HEK293 (cell line): Measurements from ENCODE around the gene DNHD1.

Experiments used
- CTCF ChIA-PET: fragments of 350-600 bp; formaldehyde crosslinking; extraction: SDS; loops from one replicate; lab custom pipeline; 2021; ENCODE audit warnings: antibody characterized with exemption; lab: Yijun Ruan, JAX
- POLR2A ChIA-PET: fragments of 300-600 bp; formaldehyde crosslinking; extraction: SDS; loops from one replicate; lab custom pipeline; 2020; ENCODE audit warnings: antibody characterized with exemption, inconsistent platforms; lab: Yijun Ruan, JAX
- H3K27ac ChIP-seq: fragments of 200-500 bp; sonication (Bioruptor generic); 2 replicates; pipeline ENCODE4 v1.5.1; 2014; ENCODE audit warnings: low read depth, low read length, control low read depth, inconsistent platforms; ENCODE audit errors: extremely low read depth
- H3K36me3 ChIP-seq, 2 experiments: fragments of 200-500 bp in 1 of 2; sonication (Bioruptor generic) in 1 of 2; 1 replicate in 1 of 2; 2 replicates in 1 of 2; pipeline ENCODE4 v1.5.1; 2014 to 2017; ENCODE audit warnings: inconsistent platforms in 2 of 2, low read length in 2 of 2; ENCODE audit not compliant: control insufficient read depth in 2 of 2, insufficient read depth in 1 of 2
- H3K4me1 ChIP-seq: fragments of 200-500 bp; sonication (Bioruptor generic); 2 replicates; pipeline ENCODE4 v1.5.1; 2014; ENCODE audit warnings: mild to moderate bottlenecking, low read length, inconsistent platforms; ENCODE audit not compliant: control insufficient read depth, insufficient read depth
- H3K4me3 ChIP-seq: 2 replicates; pipeline ENCODE4 v1.5.1; 2011; ENCODE audit warnings: low read depth, mild to moderate bottlenecking, control low read depth, low read length, moderate library complexity
- H3K9me3 ChIP-seq: fragments of 200-500 bp; sonication (Bioruptor generic); 2 replicates; pipeline ENCODE4 v1.5.1; 2014; ENCODE audit warnings: low read depth, low read length, inconsistent platforms; ENCODE audit not compliant: control insufficient read depth, insufficient read depth
- BCL11A ChIP-seq: fragments of 450-650 bp; formaldehyde crosslinking; IDR thresholded peaks from 2 replicates; pipeline ENCODE4 v1.5.1; 2016; ENCODE audit warnings: low read depth, missing biosample characterization, missing genetic modification characterization
- HOXC10 ChIP-seq: sonication (generic); formaldehyde crosslinking; IDR thresholded peaks from 2 replicates; pipeline ENCODE4 v1.8.1; 2023; ENCODE audit warnings: mild to moderate bottlenecking, missing genetic modification reagents
- KLF1 ChIP-seq: fragments of 450-650 bp; formaldehyde crosslinking; IDR thresholded peaks from 2 replicates; pipeline ENCODE4 v1.5.1; 2016; ENCODE audit warnings: missing biosample characterization, missing genetic modification characterization
- KLF10 ChIP-seq: fragments of 450-650 bp; IDR thresholded peaks from 2 replicates; pipeline ENCODE4 v1.5.1; 2018; ENCODE audit warnings: missing biosample characterization, mild to moderate bottlenecking, missing genetic modification characterization
- OSR2 ChIP-seq: fragments of 450-650 bp; formaldehyde crosslinking; IDR thresholded peaks from 2 replicates; pipeline ENCODE4 v1.5.1; 2016; ENCODE audit warnings: missing biosample characterization, missing genetic modification characterization
- RBAK ChIP-seq: fragments of 450-650 bp; formaldehyde crosslinking; IDR thresholded peaks from 2 replicates; pipeline ENCODE4 v1.5.1; 2016; ENCODE audit warnings: missing biosample characterization, missing genetic modification characterization
- SCRT2 ChIP-seq: fragments of 450-650 bp; formaldehyde crosslinking; IDR thresholded peaks from 2 replicates; pipeline ENCODE4 v1.5.1; 2016; ENCODE audit warnings: missing biosample characterization, missing genetic modification characterization
- YY1 ChIP-seq: fragments of 450-650 bp; formaldehyde crosslinking; IDR thresholded peaks from 2 replicates; pipeline ENCODE4 v1.5.1; 2018; ENCODE audit warnings: missing biosample characterization, missing genetic modification characterization
- YY2 ChIP-seq: fragments of 450-650 bp; formaldehyde crosslinking; IDR thresholded peaks from 2 replicates; pipeline ENCODE4 v1.5.1; 2016; ENCODE audit warnings: missing biosample characterization, missing genetic modification characterization
- ZBTB20 ChIP-seq: fragments of 450-650 bp; formaldehyde crosslinking; IDR thresholded peaks from 2 replicates; pipeline ENCODE4 v1.5.1; 2016; ENCODE audit warnings: missing biosample characterization, missing genetic modification characterization
- ZFP3 ChIP-seq: fragments of 450-650 bp; formaldehyde crosslinking; IDR thresholded peaks from 2 replicates; pipeline ENCODE4 v1.5.1; 2016; ENCODE audit warnings: low read depth, missing biosample characterization, missing genetic modification characterization
- ZFP37 ChIP-seq: fragments of 450-650 bp; formaldehyde crosslinking; IDR thresholded peaks from 2 replicates; pipeline ENCODE4 v1.5.1; 2016; ENCODE audit warnings: missing biosample characterization, missing genetic modification characterization
- ZNF114 ChIP-seq: fragments of 450-650 bp; formaldehyde crosslinking; IDR thresholded peaks from 2 replicates; pipeline ENCODE4 v1.5.0; 2017; ENCODE audit warnings: missing biosample characterization, missing genetic modification characterization
- ZNF132 ChIP-seq: fragments of 450-650 bp; formaldehyde crosslinking; IDR thresholded peaks from 2 replicates; pipeline ENCODE4 v1.5.1; 2017; ENCODE audit warnings: missing biosample characterization, missing genetic modification characterization, borderline replicate concordance
- ZNF133 ChIP-seq: fragments of 450-650 bp; formaldehyde crosslinking; IDR thresholded peaks from 2 replicates; pipeline ENCODE4 v1.5.1; 2016; ENCODE audit warnings: missing biosample characterization, missing genetic modification characterization
- ZNF18 ChIP-seq: fragments of 450-650 bp; formaldehyde crosslinking; IDR thresholded peaks from 2 replicates; pipeline ENCODE4 v1.5.1; 2016; ENCODE audit warnings: missing biosample characterization, missing genetic modification characterization
- ZNF19 ChIP-seq: fragments of 450-650 bp; formaldehyde crosslinking; IDR thresholded peaks from 2 replicates; pipeline ENCODE4; 2016; ENCODE audit warnings: missing biosample characterization, missing genetic modification characterization, low read depth
- ZNF350 ChIP-seq: fragments of 450-650 bp; formaldehyde crosslinking; IDR thresholded peaks from 2 replicates; pipeline ENCODE4 v1.5.0; 2017; ENCODE audit warnings: missing biosample characterization, mild to moderate bottlenecking, missing genetic modification characterization
- ZNF449 ChIP-seq: fragments of 450-650 bp; formaldehyde crosslinking; IDR thresholded peaks from 2 replicates; pipeline ENCODE4 v1.5.1; 2017; ENCODE audit warnings: missing biosample characterization, mild to moderate bottlenecking, missing genetic modification characterization, moderate library complexity
- ZNF510 ChIP-seq: fragments of 450-650 bp; formaldehyde crosslinking; IDR thresholded peaks from 2 replicates; pipeline ENCODE4 v1.5.1; 2018; ENCODE audit warnings: mild to moderate bottlenecking, missing genetic modification characterization, missing biosample characterization; ENCODE audit not compliant: insufficient replicate concordance
- ZNF544 ChIP-seq: fragments of 450-650 bp; formaldehyde crosslinking; IDR thresholded peaks from 2 replicates; pipeline ENCODE4 v1.5.0; 2017; ENCODE audit warnings: missing biosample characterization, missing genetic modification characterization
- ZNF621 ChIP-seq: fragments of 450-650 bp; formaldehyde crosslinking; IDR thresholded peaks from 2 replicates; pipeline ENCODE4 v1.5.1; 2017; ENCODE audit warnings: missing biosample characterization, missing genetic modification characterization
- ZNF639 ChIP-seq: fragments of 450-650 bp; formaldehyde crosslinking; IDR thresholded peaks from 2 replicates; pipeline ENCODE4 v1.5.1; 2016; ENCODE audit warnings: missing biosample characterization, missing genetic modification characterization
- ZNF664 ChIP-seq: fragments of 450-650 bp; formaldehyde crosslinking; IDR thresholded peaks from 2 replicates; pipeline ENCODE4 v1.5.1; 2016; ENCODE audit warnings: missing biosample characterization, missing genetic modification characterization
- ZNF670 ChIP-seq: fragments of 450-650 bp; formaldehyde crosslinking; IDR thresholded peaks from 2 replicates; pipeline ENCODE4 v1.5.1; 2016; ENCODE audit warnings: missing biosample characterization, missing genetic modification characterization, low read depth
- ZNF677 ChIP-seq: fragments of 450-650 bp; IDR thresholded peaks from 2 replicates; pipeline ENCODE4 v1.5.0; 2018; ENCODE audit warnings: missing biosample characterization, mild to moderate bottlenecking, missing genetic modification characterization, moderate library complexity
- ZNF701 ChIP-seq: fragments of 450-650 bp; formaldehyde crosslinking; IDR thresholded peaks from 2 replicates; pipeline ENCODE4 v1.5.1; 2016; ENCODE audit warnings: missing biosample characterization, missing genetic modification characterization
- ZNF791 ChIP-seq: fragments of 450-650 bp; formaldehyde crosslinking; IDR thresholded peaks from 2 replicates; pipeline ENCODE4 v1.5.1; 2016; ENCODE audit warnings: missing biosample characterization, missing genetic modification characterization
- ZNF843 ChIP-seq: fragments of 450-650 bp; formaldehyde crosslinking; IDR thresholded peaks from 2 replicates; pipeline ENCODE4 v1.5.1; 2016; ENCODE audit warnings: missing biosample characterization, missing genetic modification characterization

DNHD1 gene

GRCh38 chr11:6457581-6458320 is 39.3 kb upstream of the DNHD1 start (continued):
- TF ChIP-seq ZNF449 (tag by site-specific recombination), result no peak
- no peak for TF ChIP-seq SCRT2 (tag by site-specific recombination)
- no peak for TF ChIP-seq KLF1 (tag by site-specific recombination)
- TF ChIP-seq KLF10 (tag by site-specific recombination), result no peak
- TF ChIP-seq ZNF670 (tag by site-specific recombination), result no peak

- TF ChIP-seq ZBTB20 (tag by site-specific recombination), result no peak
- TF ChIP-seq ZNF133 (tag by site-specific recombination), result no peak
- TF ChIP-seq ZNF544, result no peak
- TF ChIP-seq ZFP3 (tag by site-specific recombination), result no peak
- TF ChIP-seq ZFP37 (tag by site-specific recombination), result no peak
- no peak for TF ChIP-seq OSR2 (tag by site-specific recombination)
- TF ChIP-seq ZNF677 (tag by site-specific recombination), result no peak
- TF ChIP-seq BCL11A (tag by site-specific recombination), result no peak
- TF ChIP-seq ZNF510 (tag by site-specific recombination), result no peak
- TF ChIP-seq ZNF843 (tag by site-specific recombination), result no peak
- TF ChIP-seq ZNF639 (tag by site-specific recombination), result no peak
- TF ChIP-seq ZNF670 (tag by site-specific recombination), result no peak
- TF ChIP-seq HOXC10 (CRISPR knock-in tag), result no peak
- no peak for TF ChIP-seq ZNF114 (tag by site-specific recombination)
- no peak for TF ChIP-seq ZNF132 (tag by site-specific recombination)
- TF ChIP-seq ZNF19 (tag by site-specific recombination), result no peak
- H3K27ac ChIP-seq, result no peak overlapping the region
- no peak overlapping the region for H3K4me3 ChIP-seq
- no peaks in the 10 kb centered on the region for H3K4me1 ChIP-seq
- CTCF ChIA-PET, result interaction anchor here (1.3 to 1.7 kb wide), 3 partner anchors 15 to 80 kb away, joined by 4 to 8 read pairs (median 4); no protein-coding TSS in a partner anchor
- peaks cover 6 to 79% of the 10 kb centered on the region in 2 experiments; a peak in 1 of 3 replicates for H3K36me3 ChIP-seq
- no peaks in the 10 kb centered on the region for H3K9me3 ChIP-seq
- POLR2A ChIA-PET, result no interaction called here
Observed at GRCh38 chr11:6458352-6459098, 38.6 kb upstream of the DNHD1 start.

- Histone ChIP-seq H3K4me3 (no peak overlapping the region), H3K4me1 (no peaks in the 10 kb centered on the region), H3K36me3 (peaks cover 5 to 79% of the 10 kb centered on the region in 2 experiments; a peak in 1 of 3 replicates), H3K9me3 (no peaks in the 10 kb centered on the region), H3K27ac (no peak overlapping the region)
- CTCF ChIA-PET, result interaction anchor here (1.3 to 1.7 kb wide), 3 partner anchors 16 to 80 kb away, joined by 4 to 8 read pairs (median 4); no protein-coding TSS in a partner anchor
- POLR2A ChIA-PET, result interaction anchor here (1.2 kb wide), 1 partner anchor 40 kb away, joined by 5 read pairs; the partner anchor contains the start of gene APBB1
- no peak for TF ChIP-seq ZNF701 (tag by site-specific recombination)
- no peak for TF ChIP-seq ZNF350 (tag by site-specific recombination)
- TF ChIP-seq YY1 (tag by site-specific recombination), result no peak
- no peak for TF ChIP-seq ZNF791 (tag by site-specific recombination)
- no peak for TF ChIP-seq ZNF621 (tag by site-specific recombination)
- no peak for TF ChIP-seq YY2 (tag by site-specific recombination)
- no peak for TF ChIP-seq ZNF664 (tag by site-specific recombination)
- TF ChIP-seq RBAK, result no peak
- no peak for TF ChIP-seq ZNF670 (tag by site-specific recombination)
- TF ChIP-seq ZNF18 (tag by site-specific recombination), result no peak
Observed at GRCh38 chr11:6459099-6459450, 38.0 kb upstream of the DNHD1 start.
